Measurements from ENCODE around the gene ERICH6B. TPM values are rescaled to one million over a fixed set of nuclear protein-coding genes. Genes with fewer than 3 reads are reported as not detected.

ERICH6B gene
- total RNA-seq, 4 donors from 2014 or later = not detected

GRCh38 chr13:45602183-45603170 is 13.1 kb downstream of the ERICH6B start:
- intact Hi-C loops (cut with DNase I) = no loop called here
- Histone ChIP-seq H3K27me3 (peaks cover 0 to 5% (median 0%) of the 10 kb centered on the region in 4 donors), H3K4me1 (no peaks in the 10 kb centered on the region), H3K9me3 (no peaks in the 10 kb centered on the region), H3K4me3 (no peak overlapping the region), H3K27ac (replicated peaks in 1 of 4) (no peak overlapping the region), H3K36me3 (no peaks in the 10 kb centered on the region)
- no peak for DNase-seq (ENCODE audit: extremely low spot score)
- TF ChIP-seq POLR2AphosphoS5 (IDR thresholded peaks at IDR 0.05) (no peak), CTCF (IDR thresholded peaks at IDR 0.05) (no peak), EP300 (IDR thresholded peaks at IDR 0.05) (no peak)
- 48% methylated on average over 4 of the region's 4 CpGs for WGBS

- Histone ChIP-seq H3K9me3 (no peaks in the 10 kb centered on the region), H3K27ac (replicated peaks in 1 of 4) (no peak overlapping the region), H3K4me1 (no peaks in the 10 kb centered on the region), H3K36me3 (no peaks in the 10 kb centered on the region), H3K4me3 (no peak overlapping the region), H3K27me3 (peaks cover 0 to 12% (median 0%) of the 10 kb centered on the region in 4 donors)
- WGBS = 86% methylated on average over 2 of the region's 2 CpGs
- TF ChIP-seq POLR2AphosphoS5 (IDR thresholded peaks at IDR 0.05) (no peak), CTCF (IDR thresholded peaks at IDR 0.05) (no peak), POLR2A (IDR thresholded peaks at IDR 0.05; ENCODE audit: low read depth) (no peak), EP300 (IDR thresholded peaks at IDR 0.05) (no peak)
- DNase-seq (ENCODE audit: extremely low spot score) = no peak
- intact Hi-C loops (cut with DNase I) = no loop called here
These were observed 13.9 kb downstream of the ERICH6B start for GRCh38 chr13:45601680-45602079.

GRCh38 chr13:45598597-45598996 is 16.9 kb downstream of the ERICH6B start:
- Histone ChIP-seq H3K36me3 (no peaks in the 10 kb centered on the region), H3K9me3 (no peaks in the 10 kb centered on the region), H3K27ac (replicated peaks in 1 of 4) (no peak overlapping the region), H3K4me1 (no peaks in the 10 kb centered on the region), H3K27me3 (peaks cover 0 to 13% (median 0%) of the 10 kb centered on the region in 4 donors), H3K4me3 (no peak overlapping the region)
- DNase-seq (ENCODE audit: extremely low spot score) = no peak
- intact Hi-C loops (cut with DNase I) = no loop called here
- WGBS = 80% methylated on average over 1 of the region's 4 CpGs
- TF ChIP-seq CTCF (IDR thresholded peaks at IDR 0.05) = no peak
- TF ChIP-seq POLR2AphosphoS5 (IDR thresholded peaks at IDR 0.05) = no peak
- no peak for TF ChIP-seq EP300 (IDR thresholded peaks at IDR 0.05)
- no peak for TF ChIP-seq POLR2A (IDR thresholded peaks at IDR 0.05; ENCODE audit: low read depth)

GRCh38 chr13:45596800-45597475 is 18.6 kb downstream of the ERICH6B start:
- 82% methylated on average over 2 of the region's 2 CpGs for WGBS
- no peak for TF ChIP-seq EP300 (IDR thresholded peaks at IDR 0.05)
- no peak for TF ChIP-seq CTCF (IDR thresholded peaks at IDR 0.05)
- no peak for TF ChIP-seq POLR2A (IDR thresholded peaks at IDR 0.05; ENCODE audit: low read depth)
- TF ChIP-seq POLR2AphosphoS5 (IDR thresholded peaks at IDR 0.05) = no peak

More at GRCh38 chr13:45596800-45597475, 18.6 kb downstream of the ERICH6B start:
- Histone ChIP-seq H3K4me1 (no peaks in the 10 kb centered on the region), H3K27ac (replicated peaks in 1 of 4) (no peak overlapping the region), H3K36me3 (no peaks in the 10 kb centered on the region), H3K27me3 (peaks cover 0 to 13% (median 0%) of the 10 kb centered on the region in 4 donors), H3K9me3 (no peaks in the 10 kb centered on the region), H3K4me3 (no peak overlapping the region)
- intact Hi-C loops (cut with DNase I) = no loop called here
- DNase-seq (ENCODE audit: extremely low spot score) = no peak

Measured in esophagus muscularis mucosa (tissue), 4 donors.